HepG2 (cell line): ENCODE data around the gene CCNT2. TPM values are rescaled to one million over a fixed set of nuclear protein-coding genes. Genes with fewer than 3 reads are reported as not detected.

Experiments used
- ATM ChIP-seq: fragments of 450-650 bp; IDR thresholded peaks from 2 replicates; pipeline ENCODE4 v1.7.1; 2017; ENCODE audit warnings: mild to moderate bottlenecking, borderline replicate concordance
- EZH2 ChIP-seq: conservative IDR thresholded peaks from 2 replicates; pipeline ENCODE4 v1.6.1; 2012; ENCODE audit warnings: mild to moderate bottlenecking, low read depth, low read length, moderate library complexity
- HOXA9 ChIP-seq: sonication (generic); formaldehyde crosslinking; IDR thresholded peaks from 2 replicates; pipeline ENCODE4 v1.8.1; 2022; ENCODE audit warnings: missing genetic modification reagents, mild to moderate bottlenecking, moderate library complexity, borderline replicate concordance
- IKZF1 ChIP-seq: fragments of 450-650 bp; IDR thresholded peaks from 2 replicates; pipeline ENCODE4 v1.7.1; 2016
- JUN ChIP-seq: sonication (generic); formaldehyde crosslinking; IDR thresholded peaks from 2 replicates; pipeline ENCODE4 v1.4.0; 2020; ENCODE audit warnings: mild to moderate bottlenecking, missing genetic modification reagents
- MEF2D ChIP-seq: sonication (generic); formaldehyde crosslinking; IDR thresholded peaks from 2 replicates; pipeline ENCODE4 v1.5.1; 2020; ENCODE audit warnings: mild to moderate bottlenecking, missing genetic modification reagents
- SOX5 ChIP-seq: IDR thresholded peaks from 2 replicates; pipeline ENCODE4 v1.6.1; 2016; ENCODE audit warnings: borderline replicate concordance
- TBX2 ChIP-seq: sonication (generic); formaldehyde crosslinking; IDR thresholded peaks from 2 replicates; pipeline ENCODE4 v1.5.0; 2020; ENCODE audit warnings: missing genetic modification reagents, mild to moderate bottlenecking, borderline replicate concordance
- ZBTB21 ChIP-seq: sonication (generic); formaldehyde crosslinking; IDR thresholded peaks from 2 replicates; pipeline ENCODE4 v1.4.0; 2020; ENCODE audit warnings: missing genetic modification reagents
- ZEB1 ChIP-seq: IDR thresholded peaks from 2 replicates; pipeline ENCODE4 v1.6.1; 2012; ENCODE audit warnings: mild to moderate bottlenecking, low read depth, inconsistent platforms; ENCODE audit not compliant: insufficient replicate concordance
- ZFP90 ChIP-seq: sonication (generic); formaldehyde crosslinking; IDR thresholded peaks from 2 replicates; pipeline ENCODE4 v1.8.0; 2022; ENCODE audit warnings: missing genetic modification reagents, mild to moderate bottlenecking, inconsistent platforms, borderline replicate concordance
- ZNF274 ChIP-seq: sonication (generic); formaldehyde crosslinking; IDR thresholded peaks from 2 replicates; pipeline ENCODE4 v1.5.1; 2020; ENCODE audit warnings: mild to moderate bottlenecking, missing genetic modification reagents
- ZNF512 ChIP-seq: sonication (generic); formaldehyde crosslinking; IDR thresholded peaks from 2 replicates; pipeline ENCODE4 v1.4.0; 2020; ENCODE audit warnings: mild to moderate bottlenecking, missing genetic modification reagents
- ZNF552 ChIP-seq: sonication (generic); formaldehyde crosslinking; IDR thresholded peaks from 2 replicates; pipeline ENCODE4 v1.9.0; 2022; ENCODE audit warnings: missing genetic modification reagents, mild to moderate bottlenecking, borderline replicate concordance
- ZNF576 ChIP-seq: sonication (generic); formaldehyde crosslinking; IDR thresholded peaks from 2 replicates; pipeline ENCODE4 v1.4.0; 2020; ENCODE audit warnings: mild to moderate bottlenecking, missing genetic modification reagents
- ZNF740 ChIP-seq: sonication (generic); formaldehyde crosslinking; IDR thresholded peaks from 2 replicates; pipeline ENCODE4 v1.4.0; 2020; ENCODE audit warnings: missing genetic modification reagents
- ZSCAN5A ChIP-seq: sonication (generic); formaldehyde crosslinking; IDR thresholded peaks from 2 replicates; pipeline ENCODE4 v1.8.0; 2022; ENCODE audit warnings: mild to moderate bottlenecking, missing genetic modification reagents, borderline replicate concordance
- polyA plus RNA-seq, 8 experiments: library from polyadenylated mRNA; depleted of rRNA in 3 of 8; stranded (reverse) in 7 of 8; unstranded in 1 of 8; fragments of >200 nt; fragmentation: Illumina TruSeq in 4 of 8; extraction: Trizol in 4 of 8; gene quantifications; 2 replicates each; pipeline versions ENCODE4 v1.2.1 to v1.2.3, GENCODE V29; 2011 to 2016; ENCODE audit warnings: low read depth in 4 of 8, missing spikeins in 1 of 8, mixed read lengths in 1 of 8; ENCODE audit not compliant: insufficient read depth in 1 of 8
- total RNA-seq, 5 experiments: library from RNA; depleted of rRNA; stranded (reverse); fragments of >200 nt; fragmentation: Illumina TruSeq; extraction: Trizol; gene quantifications; 2 replicates each; pipeline ENCODE4 v1.2.3, GENCODE V29; 2016; ENCODE audit warnings: low read depth in 1 of 5
- TF ChIP-seq, protein P1 (sequence below): sonication (generic); formaldehyde crosslinking; IDR thresholded peaks from 2 replicates; pipeline ENCODE4 v1.9.0; 2022; ENCODE audit warnings: low read depth, missing genetic modification reagents
- TF ChIP-seq, protein P2 (sequence below): sonication (generic); formaldehyde crosslinking; IDR thresholded peaks from 2 replicates; pipeline ENCODE4 v1.4.0; 2020; ENCODE audit warnings: missing genetic modification reagents, borderline replicate concordance

CCNT2 gene
- total and polyA plus RNA-seq, 2 of the 13 experiments (the other 11 are each of a cell fraction or from before 2014, with no cell fraction given) = 22.1 to 34.4 TPM

GRCh38 chr2:134918526-134919340 lies at the start of gene CCNT2 (continued):
- TF ChIP-seq ZNF740 (CRISPR knock-in tag) = peak; percentile 85
- 0 out of 2 replicates have a peak, but pooled peaks have one; percentile 40 for TF ChIP-seq ZNF576 (CRISPR knock-in tag)
- TF ChIP-seq MEF2D = peak; percentile 76
- peak; percentile 61; the same call in 1 of the 2 replicates for TF ChIP-seq HOXA9 (CRISPR knock-in tag)
- peak; percentile 98 for TF ChIP-seq TBX2 (CRISPR knock-in tag)
- no peak for TF ChIP-seq ZNF512 (CRISPR knock-in tag)
- TF ChIP-seq ZBTB21 (CRISPR knock-in tag) = no peak
- no peak for TF ChIP-seq ZSCAN5A
- no peak for TF ChIP-seq ATM
- TF ChIP-seq ZFP90 (CRISPR knock-in tag) = peak; percentile 92; the same call in 1 of the 2 replicates
- no peak for TF ChIP-seq ZEB1
- no peak for TF ChIP-seq IKZF1
- TF ChIP-seq ZNF552 (CRISPR knock-in tag) = no peak
- TF ChIP-seq, protein P1, sequence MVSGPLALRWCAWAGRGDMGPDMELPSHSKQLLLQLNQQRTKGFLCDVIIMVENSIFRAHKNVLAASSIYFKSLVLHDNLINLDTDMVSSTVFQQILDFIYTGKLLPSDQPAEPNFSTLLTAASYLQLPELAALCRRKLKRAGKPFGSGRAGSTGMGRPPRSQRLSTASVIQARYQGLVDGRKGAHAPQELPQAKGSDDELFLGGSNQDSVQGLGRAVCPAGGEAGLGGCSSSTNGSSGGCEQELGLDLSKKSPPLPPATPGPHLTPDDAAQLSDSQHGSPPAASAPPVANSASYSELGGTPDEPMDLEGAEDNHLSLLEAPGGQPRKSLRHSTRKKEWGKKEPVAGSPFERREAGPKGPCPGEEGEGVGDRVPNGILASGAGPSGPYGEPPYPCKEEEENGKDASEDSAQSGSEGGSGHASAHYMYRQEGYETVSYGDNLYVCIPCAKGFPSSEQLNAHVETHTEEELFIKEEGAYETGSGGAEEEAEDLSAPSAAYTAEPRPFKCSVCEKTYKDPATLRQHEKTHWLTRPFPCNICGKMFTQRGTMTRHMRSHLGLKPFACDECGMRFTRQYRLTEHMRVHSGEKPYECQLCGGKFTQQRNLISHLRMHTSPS (CRISPR knock-in tag) = 0 out of 2 replicates have a peak, but pooled peaks have one; percentile 13
- TF ChIP-seq EZH2 = no peak
- TF ChIP-seq ZNF274 (CRISPR knock-in tag) = no peak
- no peak for TF ChIP-seq JUN (CRISPR knock-in tag)
- TF ChIP-seq, protein P2, sequence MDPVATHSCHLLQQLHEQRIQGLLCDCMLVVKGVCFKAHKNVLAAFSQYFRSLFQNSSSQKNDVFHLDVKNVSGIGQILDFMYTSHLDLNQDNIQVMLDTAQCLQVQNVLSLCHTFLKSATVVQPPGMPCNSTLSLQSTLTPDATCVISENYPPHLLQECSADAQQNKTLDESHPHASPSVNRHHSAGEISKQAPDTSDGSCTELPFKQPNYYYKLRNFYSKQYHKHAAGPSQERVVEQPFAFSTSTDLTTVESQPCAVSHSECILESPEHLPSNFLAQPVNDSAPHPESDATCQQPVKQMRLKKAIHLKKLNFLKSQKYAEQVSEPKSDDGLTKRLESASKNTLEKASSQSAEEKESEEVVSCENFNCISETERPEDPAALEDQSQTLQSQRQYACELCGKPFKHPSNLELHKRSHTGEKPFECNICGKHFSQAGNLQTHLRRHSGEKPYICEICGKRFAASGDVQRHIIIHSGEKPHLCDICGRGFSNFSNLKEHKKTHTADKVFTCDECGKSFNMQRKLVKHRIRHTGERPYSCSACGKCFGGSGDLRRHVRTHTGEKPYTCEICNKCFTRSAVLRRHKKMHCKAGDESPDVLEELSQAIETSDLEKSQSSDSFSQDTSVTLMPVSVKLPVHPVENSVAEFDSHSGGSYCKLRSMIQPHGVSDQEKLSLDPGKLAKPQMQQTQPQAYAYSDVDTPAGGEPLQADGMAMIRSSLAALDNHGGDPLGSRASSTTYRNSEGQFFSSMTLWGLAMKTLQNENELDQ (CRISPR knock-in tag) = no peak
- TF ChIP-seq SOX5 (CRISPR knock-in tag) = peak; percentile 77; the same call in 1 of the 2 replicates
